H1 (cell line): Measurements from ENCODE around the gene DBH. TPM values are rescaled to one million over a fixed set of nuclear protein-coding genes. Genes with fewer than 3 reads are reported as not detected.
"Not testable (repeated sequence)": the region's sequence is repeated elsewhere in the genome, so short reads cannot be mapped to it uniquely, and the experiment has no call there.

Source experiments
- CTCF ChIA-PET: fragments of 300-600 bp; sonication (Branson Sonifier 250); formaldehyde crosslinking; loops from one replicate; lab custom pipeline; 2021; ENCODE audit not compliant: partially characterized antibody; lab: Charles Lee
- POLR2A ChIA-PET: fragments of 300-600 bp; sonication (Branson Sonifier 250); formaldehyde crosslinking; loops from one replicate; lab custom pipeline; 2021; ENCODE audit warnings: inconsistent platforms; ENCODE audit not compliant: partially characterized antibody; lab: Charles Lee
- DNase-seq, 2 experiments: peaks; one replicate each; pipeline versions ENCODE4 v3.0.0 to v3.0.0-alpha.2; 2010 to 2022; ENCODE audit warnings: low spot score in 2 of 2, low read depth in 1 of 2, mixed read lengths in 1 of 2
- FAIRE-seq: peaks from 2 replicates; lab custom pipeline; 2011; peaks lifted over from hg19 to GRCh38; lab: Jason Lieb, UNC
- H2AFZ ChIP-seq: 2 replicates; pipeline ENCODE4 v1.8.1; 2012; ENCODE audit warnings: low read length, inconsistent platforms
- H2AK5ac ChIP-seq: 2 replicates; pipeline ENCODE4 v1.6.1; 2013; ENCODE audit warnings: low read depth, low read length
- H2BK120ac ChIP-seq: replicated peaks from 2 replicates; pipeline ENCODE3; 2013; ENCODE audit warnings: low read depth, low read length, inconsistent platforms
- H2BK12ac ChIP-seq: 2 replicates; pipeline ENCODE4 v1.6.1; 2013; ENCODE audit warnings: low read depth, low read length
- H2BK15ac ChIP-seq: 2 replicates; pipeline ENCODE4 v1.6.1; 2013; ENCODE audit warnings: low read length
- H2BK20ac ChIP-seq: 2 replicates; pipeline ENCODE4 v1.6.1; 2013; ENCODE audit warnings: low read length
- H2BK5ac ChIP-seq: 2 replicates; pipeline ENCODE4 v1.6.1; 2013; ENCODE audit warnings: low read depth, low read length
- H3K14ac ChIP-seq: 2 replicates; pipeline ENCODE4 v1.6.1; 2013; ENCODE audit warnings: inconsistent platforms; ENCODE audit not compliant: insufficient read length
- H3K18ac ChIP-seq: 2 replicates; pipeline ENCODE4 v1.6.1; 2013; ENCODE audit warnings: low read length; ENCODE audit errors: extremely low read depth
- H3K23ac ChIP-seq: 2 replicates; pipeline ENCODE4 v1.6.1; 2013; ENCODE audit warnings: inconsistent platforms; ENCODE audit not compliant: insufficient read length
- H3K23me2 ChIP-seq: 2 replicates; pipeline ENCODE4 v1.6.1; 2013; ENCODE audit warnings: low read depth, low read length
- H3K27ac ChIP-seq: 2 replicates; pipeline ENCODE4 v1.6.1; 2011; ENCODE audit warnings: low read depth, low read length, inconsistent platforms
- H3K27me3 ChIP-seq, 4 experiments: replicated peaks in 1 of 4; 1 replicate in 1 of 4; 2 replicates in 3 of 4; pipeline versions ENCODE4 v1.6.1 to v1.8.1; 2011 to 2013; ENCODE audit warnings: low read length in 3 of 4, mild to moderate bottlenecking in 3 of 4, inconsistent platforms in 2 of 4, mixed read lengths in 2 of 4, moderate library complexity in 1 of 4; ENCODE audit not compliant: control insufficient read depth in 3 of 4, insufficient read depth in 3 of 4; ENCODE audit errors: extremely low read depth in 1 of 4
- H3K36me3 ChIP-seq, 4 experiments: 2 replicates each; pipeline versions ENCODE4 v1.6.1 to v1.8.1; 2011 to 2013; ENCODE audit warnings: mild to moderate bottlenecking in 4 of 4, low read length in 3 of 4, moderate library complexity in 2 of 4, control low read depth in 1 of 4, inconsistent platforms in 1 of 4; ENCODE audit not compliant: insufficient read depth in 4 of 4, control insufficient read depth in 2 of 4
- H3K4ac ChIP-seq: replicated peaks from 2 replicates; pipeline ENCODE3; 2013; ENCODE audit warnings: low read length, low read depth, mixed read lengths, inconsistent platforms; ENCODE audit not compliant: insufficient read length
- H3K4me1 ChIP-seq, 4 experiments: replicated peaks in 1 of 4; 1 replicate in 1 of 4; 2 replicates in 3 of 4; pipeline versions ENCODE4 v1.6.1 to v1.8.1; 2011 to 2013; ENCODE audit warnings: low read length in 3 of 4, inconsistent platforms in 2 of 4, mixed read lengths in 1 of 4; ENCODE audit not compliant: insufficient read depth in 4 of 4, control insufficient read depth in 3 of 4
- H3K4me2 ChIP-seq, 2 experiments: 2 replicates each; pipeline versions ENCODE4 v1.6.1 to v1.8.1; 2011 to 2013; ENCODE audit warnings: low read depth in 2 of 2, low read length in 2 of 2, control low read depth in 1 of 2, inconsistent platforms in 1 of 2, mild to moderate bottlenecking in 1 of 2; ENCODE audit not compliant: insufficient read depth in 1 of 2
- H3K4me3 ChIP-seq, 4 experiments: fragments of 200-600, 300-600 bp in 1 of 4; sonication (generic), shearing (Covaris generic), sonication (Bioruptor Twin) in 1 of 4; 2 replicates each; pipeline versions ENCODE4 v1.5.1 to v1.8.1; 2011 to 2016; ENCODE audit warnings: low read length in 4 of 4, low read depth in 3 of 4, control low read depth in 2 of 4, inconsistent platforms in 2 of 4, mild to moderate bottlenecking in 2 of 4, mixed read lengths in 1 of 4, moderate library complexity in 1 of 4; ENCODE audit not compliant: insufficient read depth in 2 of 4; ENCODE audit errors: extremely low read depth in 1 of 4
- H3K56ac ChIP-seq: replicated peaks from 2 replicates; pipeline ENCODE3; 2013; ENCODE audit warnings: low read depth, mild to moderate bottlenecking, mixed read lengths, low read length, inconsistent platforms; ENCODE audit not compliant: insufficient read length
- H3K79me1 ChIP-seq: 2 replicates; pipeline ENCODE4 v1.6.1; 2013; ENCODE audit warnings: low read depth, low read length, control low read depth
- H3K79me2 ChIP-seq, 2 experiments: 2 replicates each; pipeline versions ENCODE4 v1.6.1 to v1.8.1; 2012 to 2013; ENCODE audit warnings: low read length in 2 of 2, mild to moderate bottlenecking in 2 of 2, inconsistent platforms in 1 of 2; ENCODE audit not compliant: insufficient read depth in 2 of 2, control insufficient read depth in 1 of 2
- H3K9ac ChIP-seq, 4 experiments: replicated peaks in 1 of 4; 1 replicate in 1 of 4; 2 replicates in 3 of 4; pipeline versions ENCODE4 v1.6.1 to v1.8.1; 2011 to 2013; ENCODE audit warnings: low read depth in 3 of 4, low read length in 3 of 4, control low read depth in 2 of 4, mild to moderate bottlenecking in 2 of 4, moderate library complexity in 2 of 4, inconsistent platforms in 1 of 4; ENCODE audit errors: extremely low read depth in 1 of 4
- H3K9me3 ChIP-seq, 2 experiments: 2 replicates each; pipeline versions ENCODE4 v1.6.1 to v1.8.1; 2012 to 2013; ENCODE audit warnings: mild to moderate bottlenecking in 2 of 2, moderate library complexity in 2 of 2, control low read depth in 1 of 2, inconsistent platforms in 1 of 2, low read depth in 1 of 2, low read length in 1 of 2, mixed read lengths in 1 of 2; ENCODE audit not compliant: insufficient read depth in 2 of 2
- H4K20me1 ChIP-seq, 2 experiments: replicated peaks in 1 of 2; 2 replicates each; pipeline versions ENCODE3 to v1.8.1; 2011 to 2013; ENCODE audit warnings: inconsistent platforms in 2 of 2, low read length in 2 of 2, mild to moderate bottlenecking in 1 of 2; ENCODE audit not compliant: insufficient read depth in 2 of 2, control insufficient read depth in 1 of 2
- H4K5ac ChIP-seq: 2 replicates; pipeline ENCODE4 v1.6.1; 2013; ENCODE audit warnings: low read length, low read depth, mixed read lengths, inconsistent platforms; ENCODE audit not compliant: insufficient read length
- H4K8ac ChIP-seq: 2 replicates; pipeline ENCODE4 v1.8.0; 2013; ENCODE audit warnings: mild to moderate bottlenecking, moderate library complexity, low read length, inconsistent platforms; ENCODE audit not compliant: insufficient read depth; ENCODE audit errors: extremely low read depth
- H4K91ac ChIP-seq: replicated peaks from 2 replicates; pipeline ENCODE3; 2013; ENCODE audit warnings: low read length, mixed read lengths, inconsistent platforms; ENCODE audit not compliant: insufficient read length
- polyA plus RNA-seq, 7 experiments: library from polyadenylated mRNA; depleted of rRNA in 3 of 7; stranded (reverse) in 5 of 7; unstranded in 2 of 7; fragments of >200 nt in 5 of 7; fragments of 200-250 nt in 2 of 7; gene quantifications; 1 replicate in 5 of 7; 2 replicates in 1 of 7; 4 replicates in 1 of 7; pipeline versions ENCODE4 v1.2.1 to v1.2.3, GENCODE V29; 2011 to 2013; ENCODE audit warnings: missing spikeins in 2 of 7, mixed read lengths in 2 of 7
- total RNA-seq: library from RNA; stranded (reverse); fragmentation: NEBNext Ultra II Directional; extraction: Animal tissue kit (Norgen Biotek cat#: 25700); gene quantifications from 2 replicates; pipeline ENCODE4 v1.2.1, GENCODE V29; 2021

Gene DBH
- total and polyA plus RNA-seq, 2 of the 8 experiments (the other 6 are each of a cell fraction or from before 2014, with no cell fraction given), result 0.18 TPM; not detected in 1

- H3K23me2 ChIP-seq, H2BK12ac ChIP-seq, H4K20me1 ChIP-seq, FAIRE-seq, H4K8ac ChIP-seq, H3K18ac ChIP-seq, H4K5ac ChIP-seq, H3K4ac ChIP-seq, CTCF ChIA-PET, H3K79me1 ChIP-seq, H2BK20ac ChIP-seq, H3K4me1 ChIP-seq, H2BK15ac ChIP-seq, H3K9me3 ChIP-seq, H3K23ac ChIP-seq, H3K9ac ChIP-seq, H3K14ac ChIP-seq, H4K91ac ChIP-seq, DNase-seq, H2BK120ac ChIP-seq, H3K27me3 ChIP-seq, H2AK5ac ChIP-seq, H3K36me3 ChIP-seq, H3K4me2 ChIP-seq, H3K56ac ChIP-seq, H2AFZ ChIP-seq, POLR2A ChIA-PET, H3K4me3 ChIP-seq, H3K27ac ChIP-seq, H2BK5ac ChIP-seq, H3K79me2 ChIP-seq: not testable (repeated sequence)
These were observed 10.2 kb upstream of the DBH start for GRCh38 chr9:133626008-133626407.
